Measurements from ENCODE around the gene POU2F2. TPM values are rescaled to one million over a fixed set of nuclear protein-coding genes. Genes with fewer than 3 reads are reported as not detected.
A peak's percentile ranks its signal among the peaks of the same experiment; 100 is the strongest.

POU2F2 gene
- total and polyA plus RNA-seq, 9 of the 15 experiments (the other 6 are each of a cell fraction or from before 2014, with no cell fraction given): 0.03 to 0.68 (median 0.14) TPM

DNA sequence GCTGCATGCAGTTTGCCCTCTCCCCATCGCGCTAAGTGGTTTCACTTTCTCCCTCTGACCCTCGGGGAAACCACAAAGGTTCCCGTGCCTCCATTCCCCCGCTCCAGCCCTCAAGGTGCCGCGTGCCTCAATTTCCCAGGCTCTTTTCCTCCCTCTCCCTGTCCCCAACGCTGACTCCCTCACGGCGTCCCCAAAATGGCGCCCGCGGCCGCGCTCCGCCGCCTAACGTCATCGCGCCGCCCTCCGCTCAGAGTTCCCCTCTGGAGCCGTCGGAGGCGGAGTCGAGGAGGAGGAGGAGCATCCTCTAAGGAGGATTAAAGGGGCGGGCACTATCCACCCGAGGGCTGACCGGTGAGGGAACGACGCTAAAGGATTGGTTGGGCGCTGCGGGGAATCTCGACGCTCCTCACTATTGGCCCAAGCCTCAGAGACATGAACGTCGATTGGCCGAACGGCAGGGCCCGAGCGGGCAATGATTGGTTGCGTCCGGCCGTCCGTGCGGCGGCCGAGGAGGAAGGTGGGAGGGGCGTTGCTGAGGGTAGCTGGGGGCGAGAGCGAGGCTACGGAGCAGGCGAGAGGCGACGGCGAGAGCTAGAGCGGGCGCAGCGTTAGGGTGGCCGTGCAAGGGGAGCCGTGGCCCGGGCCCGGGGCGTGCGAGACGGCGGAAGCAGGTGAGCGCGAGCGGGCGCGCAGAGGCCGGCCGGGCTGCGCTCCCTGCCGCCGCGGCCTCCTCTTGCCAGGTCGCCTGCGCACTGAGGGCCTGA lies 56.4 kb downstream of the POU2F2 start, which contains the start of gene ZNF574 (continued):
- TF ChIP-seq, protein P1, sequence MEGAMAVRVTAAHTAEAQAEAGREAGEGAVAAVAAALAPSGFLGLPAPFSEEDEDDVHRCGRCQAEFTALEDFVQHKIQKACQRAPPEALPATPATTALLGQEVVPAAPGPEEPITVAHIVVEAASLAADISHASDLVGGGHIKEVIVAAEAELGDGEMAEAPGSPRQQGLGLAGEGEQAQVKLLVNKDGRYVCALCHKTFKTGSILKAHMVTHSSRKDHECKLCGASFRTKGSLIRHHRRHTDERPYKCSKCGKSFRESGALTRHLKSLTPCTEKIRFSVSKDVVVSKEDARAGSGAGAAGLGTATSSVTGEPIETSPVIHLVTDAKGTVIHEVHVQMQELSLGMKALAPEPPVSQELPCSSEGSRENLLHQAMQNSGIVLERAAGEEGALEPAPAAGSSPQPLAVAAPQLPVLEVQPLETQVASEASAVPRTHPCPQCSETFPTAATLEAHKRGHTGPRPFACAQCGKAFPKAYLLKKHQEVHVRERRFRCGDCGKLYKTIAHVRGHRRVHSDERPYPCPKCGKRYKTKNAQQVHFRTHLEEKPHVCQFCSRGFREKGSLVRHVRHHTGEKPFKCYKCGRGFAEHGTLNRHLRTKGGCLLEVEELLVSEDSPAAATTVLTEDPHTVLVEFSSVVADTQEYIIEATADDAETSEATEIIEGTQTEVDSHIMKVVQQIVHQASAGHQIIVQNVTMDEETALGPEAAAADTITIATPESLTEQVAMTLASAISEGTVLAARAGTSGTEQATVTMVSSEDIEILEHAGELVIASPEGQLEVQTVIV (CRISPR knock-in tag; IDR thresholded peaks at IDR 0.05; ENCODE audit: borderline replicate concordance): no peak
- TF ChIP-seq, protein P2, sequence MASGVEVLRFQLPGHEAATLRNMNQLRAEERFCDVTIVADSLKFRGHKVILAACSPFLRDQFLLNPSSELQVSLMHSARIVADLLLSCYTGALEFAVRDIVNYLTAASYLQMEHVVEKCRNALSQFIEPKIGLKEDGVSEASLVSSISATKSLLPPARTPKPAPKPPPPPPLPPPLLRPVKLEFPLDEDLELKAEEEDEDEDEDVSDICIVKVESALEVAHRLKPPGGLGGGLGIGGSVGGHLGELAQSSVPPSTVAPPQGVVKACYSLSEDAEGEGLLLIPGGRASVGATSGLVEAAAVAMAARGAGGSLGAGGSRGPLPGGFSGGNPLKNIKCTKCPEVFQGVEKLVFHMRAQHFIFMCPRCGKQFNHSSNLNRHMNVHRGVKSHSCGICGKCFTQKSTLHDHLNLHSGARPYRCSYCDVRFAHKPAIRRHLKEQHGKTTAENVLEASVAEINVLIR (CRISPR knock-in tag; IDR thresholded peaks at IDR 0.05): peak; percentile 23; the same call in 1 of the 2 replicates
- TF ChIP-seq, protein P3, sequence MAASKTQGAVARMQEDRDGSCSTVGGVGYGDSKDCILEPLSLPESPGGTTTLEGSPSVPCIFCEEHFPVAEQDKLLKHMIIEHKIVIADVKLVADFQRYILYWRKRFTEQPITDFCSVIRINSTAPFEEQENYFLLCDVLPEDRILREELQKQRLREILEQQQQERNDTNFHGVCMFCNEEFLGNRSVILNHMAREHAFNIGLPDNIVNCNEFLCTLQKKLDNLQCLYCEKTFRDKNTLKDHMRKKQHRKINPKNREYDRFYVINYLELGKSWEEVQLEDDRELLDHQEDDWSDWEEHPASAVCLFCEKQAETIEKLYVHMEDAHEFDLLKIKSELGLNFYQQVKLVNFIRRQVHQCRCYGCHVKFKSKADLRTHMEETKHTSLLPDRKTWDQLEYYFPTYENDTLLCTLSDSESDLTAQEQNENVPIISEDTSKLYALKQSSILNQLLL (CRISPR knock-in tag; IDR thresholded peaks at IDR 0.05; ENCODE audit: borderline replicate concordance): no peak
- TF ChIP-seq, protein P4, sequence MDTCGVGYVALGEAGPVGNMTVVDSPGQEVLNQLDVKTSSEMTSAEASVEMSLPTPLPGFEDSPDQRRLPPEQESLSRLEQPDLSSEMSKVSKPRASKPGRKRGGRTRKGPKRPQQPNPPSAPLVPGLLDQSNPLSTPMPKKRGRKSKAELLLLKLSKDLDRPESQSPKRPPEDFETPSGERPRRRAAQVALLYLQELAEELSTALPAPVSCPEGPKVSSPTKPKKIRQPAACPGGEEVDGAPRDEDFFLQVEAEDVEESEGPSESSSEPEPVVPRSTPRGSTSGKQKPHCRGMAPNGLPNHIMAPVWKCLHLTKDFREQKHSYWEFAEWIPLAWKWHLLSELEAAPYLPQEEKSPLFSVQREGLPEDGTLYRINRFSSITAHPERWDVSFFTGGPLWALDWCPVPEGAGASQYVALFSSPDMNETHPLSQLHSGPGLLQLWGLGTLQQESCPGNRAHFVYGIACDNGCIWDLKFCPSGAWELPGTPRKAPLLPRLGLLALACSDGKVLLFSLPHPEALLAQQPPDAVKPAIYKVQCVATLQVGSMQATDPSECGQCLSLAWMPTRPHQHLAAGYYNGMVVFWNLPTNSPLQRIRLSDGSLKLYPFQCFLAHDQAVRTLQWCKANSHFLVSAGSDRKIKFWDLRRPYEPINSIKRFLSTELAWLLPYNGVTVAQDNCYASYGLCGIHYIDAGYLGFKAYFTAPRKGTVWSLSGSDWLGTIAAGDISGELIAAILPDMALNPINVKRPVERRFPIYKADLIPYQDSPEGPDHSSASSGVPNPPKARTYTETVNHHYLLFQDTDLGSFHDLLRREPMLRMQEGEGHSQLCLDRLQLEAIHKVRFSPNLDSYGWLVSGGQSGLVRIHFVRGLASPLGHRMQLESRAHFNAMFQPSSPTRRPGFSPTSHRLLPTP (IDR thresholded peaks at IDR 0.05; ENCODE audit: borderline replicate concordance, extremely low read depth, insufficient read length): no peak
- TF ChIP-seq, protein P5, sequence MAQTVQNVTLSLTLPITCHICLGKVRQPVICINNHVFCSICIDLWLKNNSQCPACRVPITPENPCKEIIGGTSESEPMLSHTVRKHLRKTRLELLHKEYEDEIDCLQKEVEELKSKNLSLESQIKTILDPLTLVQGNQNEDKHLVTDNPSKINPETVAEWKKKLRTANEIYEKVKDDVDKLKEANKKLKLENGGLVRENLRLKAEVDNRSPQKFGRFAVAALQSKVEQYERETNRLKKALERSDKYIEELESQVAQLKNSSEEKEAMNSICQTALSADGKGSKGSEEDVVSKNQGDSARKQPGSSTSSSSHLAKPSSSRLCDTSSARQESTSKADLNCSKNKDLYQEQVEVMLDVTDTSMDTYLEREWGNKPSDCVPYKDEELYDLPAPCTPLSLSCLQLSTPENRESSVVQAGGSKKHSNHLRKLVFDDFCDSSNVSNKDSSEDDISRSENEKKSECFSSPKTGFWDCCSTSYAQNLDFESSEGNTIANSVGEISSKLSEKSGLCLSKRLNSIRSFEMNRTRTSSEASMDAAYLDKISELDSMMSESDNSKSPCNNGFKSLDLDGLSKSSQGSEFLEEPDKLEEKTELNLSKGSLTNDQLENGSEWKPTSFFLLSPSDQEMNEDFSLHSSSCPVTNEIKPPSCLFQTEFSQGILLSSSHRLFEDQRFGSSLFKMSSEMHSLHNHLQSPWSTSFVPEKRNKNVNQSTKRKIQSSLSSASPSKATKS (CRISPR knock-in tag; IDR thresholded peaks at IDR 0.05): no peak
- TF ChIP-seq KAT2B (IDR thresholded peaks at IDR 0.05; ENCODE audit: low read depth, low read length) (no peak), ZNF143 (CRISPR knock-in tag; IDR thresholded peaks at IDR 0.05) (no peak), U2AF2 (optimal IDR thresholded peaks at IDR 0.05; ENCODE audit: low read depth, low read length) (no peak), TAF1 (IDR thresholded peaks at IDR 0.05; ENCODE audit: control insufficient read depth, extremely low read depth, insufficient read depth, low read length, severe bottlenecking) (peak; percentile 87), RUNX1 (IDR thresholded peaks at IDR 0.05; ENCODE audit: low read depth) (no peak)
- TF ChIP-seq, protein P6, sequence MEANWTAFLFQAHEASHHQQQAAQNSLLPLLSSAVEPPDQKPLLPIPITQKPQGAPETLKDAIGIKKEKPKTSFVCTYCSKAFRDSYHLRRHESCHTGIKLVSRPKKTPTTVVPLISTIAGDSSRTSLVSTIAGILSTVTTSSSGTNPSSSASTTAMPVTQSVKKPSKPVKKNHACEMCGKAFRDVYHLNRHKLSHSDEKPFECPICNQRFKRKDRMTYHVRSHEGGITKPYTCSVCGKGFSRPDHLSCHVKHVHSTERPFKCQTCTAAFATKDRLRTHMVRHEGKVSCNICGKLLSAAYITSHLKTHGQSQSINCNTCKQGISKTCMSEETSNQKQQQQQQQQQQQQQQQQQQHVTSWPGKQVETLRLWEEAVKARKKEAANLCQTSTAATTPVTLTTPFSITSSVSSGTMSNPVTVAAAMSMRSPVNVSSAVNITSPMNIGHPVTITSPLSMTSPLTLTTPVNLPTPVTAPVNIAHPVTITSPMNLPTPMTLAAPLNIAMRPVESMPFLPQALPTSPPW (CRISPR knock-in tag; IDR thresholded peaks at IDR 0.05): peak; percentile 74
- TF ChIP-seq, protein P7, sequence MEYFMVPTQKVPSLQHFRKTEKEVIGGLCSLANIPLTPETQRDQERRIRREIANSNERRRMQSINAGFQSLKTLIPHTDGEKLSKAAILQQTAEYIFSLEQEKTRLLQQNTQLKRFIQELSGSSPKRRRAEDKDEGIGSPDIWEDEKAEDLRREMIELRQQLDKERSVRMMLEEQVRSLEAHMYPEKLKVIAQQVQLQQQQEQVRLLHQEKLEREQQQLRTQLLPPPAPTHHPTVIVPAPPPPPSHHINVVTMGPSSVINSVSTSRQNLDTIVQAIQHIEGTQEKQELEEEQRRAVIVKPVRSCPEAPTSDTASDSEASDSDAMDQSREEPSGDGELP (CRISPR knock-in tag; IDR thresholded peaks at IDR 0.05; ENCODE audit: borderline replicate concordance): peak; percentile 63; the same call in 1 of the 2 replicates

Measured in K562 (cell line).